ENCODE results near the gene CHST13. TPM values are rescaled to one million over a fixed set of nuclear protein-coding genes. Genes with fewer than 3 reads are reported as not detected.

The CHST13 gene
- total and polyA plus RNA-seq, 2 of the 4 experiments (the other 2 are of a cell fraction): not detected

DNA sequence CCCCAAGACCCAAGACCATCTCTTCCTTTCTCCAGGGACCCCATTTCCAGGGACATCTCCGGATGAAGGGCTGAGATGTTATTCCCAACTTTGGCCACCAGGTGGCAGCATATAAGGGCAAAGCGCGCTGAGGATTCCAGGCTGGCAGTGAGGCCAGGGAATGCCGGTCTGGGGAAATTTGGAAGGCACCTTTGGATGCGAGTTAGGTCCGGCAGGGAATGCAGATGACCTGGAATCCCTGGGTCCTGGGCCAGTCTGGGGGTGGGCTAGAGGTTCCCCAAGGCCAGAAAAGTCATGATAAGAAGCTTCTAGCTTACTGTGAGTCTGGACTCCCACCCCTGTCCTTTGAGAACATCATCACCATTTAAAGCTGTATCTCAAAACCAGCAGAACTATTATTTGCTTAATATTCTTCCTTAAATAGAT is 1.6 kb upstream of the CHST13 start:
- H4K91ac ChIP-seq (ENCODE audit: insufficient read depth, low read depth, low read length): no peak overlapping the region
- ATAC-seq (ENCODE audit: low read depth) (peak; percentile 72), DNase-seq (peak; percentile 33)
- no peak overlapping the region for H3K4me2 ChIP-seq (ENCODE audit: low read depth, low read length)
- H3K4ac ChIP-seq (ENCODE audit: low read depth, low read length): no peak overlapping the region
- CTCF ChIA-PET: interaction anchor here (0.6 to 1.8 kb wide), 4 partner anchors 9 to 933 kb away, joined by 3 to 7 read pairs (median 4); no protein-coding TSS in a partner anchor
- no peaks in the 10 kb centered on the region for H3K79me1 ChIP-seq (ENCODE audit: low read depth in 1 of 2, low read length in 2 of 2)
- H3K9me3 ChIP-seq (ENCODE audit: control insufficient read depth, insufficient read depth, low read length): no peaks in the 10 kb centered on the region
- H3K56ac ChIP-seq (ENCODE audit: extremely low read depth, insufficient read depth, low read length): no peak overlapping the region
- in situ Hi-C loops (cut with MboI; ENCODE audit: low sequenced_read_pairs): loop anchor here (10.0 kb wide), 1 partner anchor 932 kb away; no protein-coding TSS in a partner anchor
- no peaks in the 10 kb centered on the region; the same call in 1 of the 2 replicates for H3K4me1 ChIP-seq (ENCODE audit: control insufficient read depth, insufficient read depth, low read length)
- POLR2A ChIA-PET (ENCODE audit: unreplicated experiment): no interaction called here
- no peak overlapping the region for H3K23ac ChIP-seq (ENCODE audit: low read depth, low read length)
- no peak overlapping the region for H4K8ac ChIP-seq (ENCODE audit: low read depth in 2 of 2, low read length in 2 of 2)
- H4K5ac ChIP-seq (ENCODE audit: low read depth, low read length): no peak overlapping the region
- TF ChIP-seq RAD21 (IDR thresholded peaks at IDR 0.05; ENCODE audit: low read length) (peak; percentile 78), BHLHE40 (IDR thresholded peaks at IDR 0.05; ENCODE audit: low read depth, low read length) (no peak), RFX5 (IDR thresholded peaks at IDR 0.05; ENCODE audit: low read depth, low read length) (no peak), CHD1 (IDR thresholded peaks at IDR 0.05; ENCODE audit: low read depth, low read length) (no peak), MAZ (IDR thresholded peaks at IDR 0.05; ENCODE audit: borderline replicate concordance, low read depth, low read length) (no peak), CEBPB (IDR thresholded peaks at IDR 0.05; ENCODE audit: low read depth, low read length) (no peak), MAFK (IDR thresholded peaks at IDR 0.05; ENCODE audit: low read depth, low read length) (no peak), FOS (IDR thresholded peaks at IDR 0.05; ENCODE audit: low read depth, low read length) (no peak), RCOR1 (IDR thresholded peaks at IDR 0.05; ENCODE audit: insufficient replicate concordance, low read length) (no peak), NFE2L2 (IDR thresholded peaks at IDR 0.05; ENCODE audit: low read depth, low read length) (no peak), MXI1 (IDR thresholded peaks at IDR 0.05; ENCODE audit: borderline replicate concordance, low read depth, low read length) (no peak), SMC3 (IDR thresholded peaks at IDR 0.05; ENCODE audit: low read depth, low read length) (peak; percentile 84), POLR2A (IDR thresholded peaks at IDR 0.05; ENCODE audit: low read depth, low read length) (no peak)
- TF ChIP-seq, protein P1, sequence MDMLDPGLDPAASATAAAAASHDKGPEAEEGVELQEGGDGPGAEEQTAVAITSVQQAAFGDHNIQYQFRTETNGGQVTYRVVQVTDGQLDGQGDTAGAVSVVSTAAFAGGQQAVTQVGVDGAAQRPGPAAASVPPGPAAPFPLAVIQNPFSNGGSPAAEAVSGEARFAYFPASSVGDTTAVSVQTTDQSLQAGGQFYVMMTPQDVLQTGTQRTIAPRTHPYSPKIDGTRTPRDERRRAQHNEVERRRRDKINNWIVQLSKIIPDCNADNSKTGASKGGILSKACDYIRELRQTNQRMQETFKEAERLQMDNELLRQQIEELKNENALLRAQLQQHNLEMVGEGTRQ (IDR thresholded peaks at IDR 0.05; ENCODE audit: low read depth, low read length): no peak
- TF ChIP-seq, protein P2, sequence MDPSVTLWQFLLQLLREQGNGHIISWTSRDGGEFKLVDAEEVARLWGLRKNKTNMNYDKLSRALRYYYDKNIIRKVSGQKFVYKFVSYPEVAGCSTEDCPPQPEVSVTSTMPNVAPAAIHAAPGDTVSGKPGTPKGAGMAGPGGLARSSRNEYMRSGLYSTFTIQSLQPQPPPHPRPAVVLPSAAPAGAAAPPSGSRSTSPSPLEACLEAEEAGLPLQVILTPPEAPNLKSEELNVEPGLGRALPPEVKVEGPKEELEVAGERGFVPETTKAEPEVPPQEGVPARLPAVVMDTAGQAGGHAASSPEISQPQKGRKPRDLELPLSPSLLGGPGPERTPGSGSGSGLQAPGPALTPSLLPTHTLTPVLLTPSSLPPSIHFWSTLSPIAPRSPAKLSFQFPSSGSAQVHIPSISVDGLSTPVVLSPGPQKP (IDR thresholded peaks at IDR 0.05; ENCODE audit: borderline replicate concordance, low read depth, low read length): no peak
- TF ChIP-seq, protein P3, sequence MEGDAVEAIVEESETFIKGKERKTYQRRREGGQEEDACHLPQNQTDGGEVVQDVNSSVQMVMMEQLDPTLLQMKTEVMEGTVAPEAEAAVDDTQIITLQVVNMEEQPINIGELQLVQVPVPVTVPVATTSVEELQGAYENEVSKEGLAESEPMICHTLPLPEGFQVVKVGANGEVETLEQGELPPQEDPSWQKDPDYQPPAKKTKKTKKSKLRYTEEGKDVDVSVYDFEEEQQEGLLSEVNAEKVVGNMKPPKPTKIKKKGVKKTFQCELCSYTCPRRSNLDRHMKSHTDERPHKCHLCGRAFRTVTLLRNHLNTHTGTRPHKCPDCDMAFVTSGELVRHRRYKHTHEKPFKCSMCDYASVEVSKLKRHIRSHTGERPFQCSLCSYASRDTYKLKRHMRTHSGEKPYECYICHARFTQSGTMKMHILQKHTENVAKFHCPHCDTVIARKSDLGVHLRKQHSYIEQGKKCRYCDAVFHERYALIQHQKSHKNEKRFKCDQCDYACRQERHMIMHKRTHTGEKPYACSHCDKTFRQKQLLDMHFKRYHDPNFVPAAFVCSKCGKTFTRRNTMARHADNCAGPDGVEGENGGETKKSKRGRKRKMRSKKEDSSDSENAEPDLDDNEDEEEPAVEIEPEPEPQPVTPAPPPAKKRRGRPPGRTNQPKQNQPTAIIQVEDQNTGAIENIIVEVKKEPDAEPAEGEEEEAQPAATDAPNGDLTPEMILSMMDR (conservative IDR thresholded peaks at IDR 0.05; ENCODE audit: low read depth, low read length): peak; percentile 78
- no peak overlapping the region for H2AK5ac ChIP-seq (ENCODE audit: low read depth, low read length)
- H3K4me3 ChIP-seq (ENCODE audit: insufficient read depth, low read depth, low read length): no peak overlapping the region
- no peaks in the 10 kb centered on the region for H4K20me1 ChIP-seq (ENCODE audit: insufficient read depth, low read length)
- intact Hi-C loops (cut with micrococcal nuclease): loop anchor here (1.0 to 5.0 kb wide), 7 partner anchors 132 to 1022 kb away; partner anchors contain the start of genes PLXNA1 and TXNRD3
- no peak overlapping the region for H2BK120ac ChIP-seq (ENCODE audit: low read depth, low read length)
- no peak overlapping the region for H3K9ac ChIP-seq (ENCODE audit: low read depth, low read length)
- no TSS peak for BruUV-seq (replicated peaks)
- H3K14ac ChIP-seq (replicated peaks; ENCODE audit: low read depth, low read length): no peak overlapping the region
- 9% methylated on average over 4 of the region's 6 CpGs; no CpG with 5 or more reads in 1 of the 2 experiments for WGBS, 2 experiments (ENCODE audit: extremely low coverage in 2 of 2, insufficient read length in 1 of 2)
- peak overlapping the region; percentile 70 for H2AFZ ChIP-seq (replicated peaks; ENCODE audit: low read length, poor library complexity)
- H2BK20ac ChIP-seq (ENCODE audit: low read depth, low read length): no peak overlapping the region
- H3K36me3 ChIP-seq (ENCODE audit: control insufficient read depth, insufficient read depth, low read length): no peaks in the 10 kb centered on the region
- H2BK5ac ChIP-seq (ENCODE audit: low read depth, low read length, poor library complexity, severe bottlenecking): no peak overlapping the region
- H3K9me1 ChIP-seq (ENCODE audit: insufficient read depth, low read length): no peaks in the 10 kb centered on the region; the same call in 1 of the 2 replicates
- peaks cover 45% of the 10 kb centered on the region for H3K27me3 ChIP-seq (ENCODE audit: control insufficient read depth, insufficient read depth, low read length)
- no peak overlapping the region for H3K27ac ChIP-seq (ENCODE audit: insufficient read depth, low read length)
- dilution Hi-C loops (cut with HindIII; ENCODE audit: low sequenced_read_pairs, unreplicated experiment): no loop called here
- no peak overlapping the region for H3K18ac ChIP-seq (ENCODE audit: low read depth, low read length)
- peak overlapping the region; percentile 82 for H2AK9ac ChIP-seq (replicated peaks; ENCODE audit: low read depth, low read length, poor library complexity)
- H2BK15ac ChIP-seq (ENCODE audit: low read depth, low read length): no peak overlapping the region
